Mucosa of descending colon (tissue), 3 donors: Measurements from ENCODE around the gene KIAA0753. TPM values are rescaled to one million over a fixed set of nuclear protein-coding genes. Genes with fewer than 3 reads are reported as not detected.
"Not testable (repeated sequence)": the region's sequence is repeated elsewhere in the genome, so short reads cannot be mapped to it uniquely, and the experiment has no call there.

ENCODE experiments used
- ATAC-seq: fragments of 200-7000 bp; cut with Tn5 transposase; one replicate; pipeline ENCODE4 v1.9.1; 2020; ENCODE audit warnings: mild to moderate bottlenecking, moderate library complexity
- DNase-seq, 3 donors: peaks; one replicate each; pipeline ENCODE4 v3.0.0-alpha.2; 2020
- H3K36me3 ChIP-seq: fragments of 200-600 bp; one replicate; pipeline ENCODE4 v1.8.0; 2021; ENCODE audit warnings: low read depth, mild to moderate bottlenecking
- H3K4me1 ChIP-seq: fragments of 200-600 bp; one replicate; pipeline ENCODE4 v1.8.0; 2021; ENCODE audit warnings: low read depth, mild to moderate bottlenecking
- H3K4me3 ChIP-seq: fragments of 200-600 bp; one replicate; pipeline ENCODE4 v1.8.0; 2021; ENCODE audit warnings: mild to moderate bottlenecking
- H3K9me3 ChIP-seq: fragments of 200-600 bp; one replicate; pipeline ENCODE4 v1.8.0; 2021; ENCODE audit warnings: mild to moderate bottlenecking
- CTCF ChIP-seq: fragments of 200-600 bp; IDR thresholded peaks from one replicate; pipeline ENCODE4 v1.8.0; 2022; ENCODE audit warnings: antibody characterized with exemption, mild to moderate bottlenecking
- intact Hi-C, 2 donors: fragments of 100-400 bp; cut with DNase I in 1 of 2; cut with micrococcal nuclease in 1 of 2; formaldehyde crosslinking; loops; one replicate each; pipeline versions ENCODE4 v1.11.0 to v1.11.1; 2022; cut with DNase I, micrococcal nuclease
- total RNA-seq, 3 donors: library from RNA; stranded (reverse); fragmentation: NEBNext Ultra II Directional in 2 of 3; extraction: Animal tissue kit (Norgen Biotek cat#: 25700) in 2 of 3; gene quantifications; one replicate each; pipeline versions ENCODE4 v1.2.1 to v1.2.4, GENCODE V29; 2021 to 2023
- donor health status: DM: no; HTN: no; CAD: no; lungs with moderate emphysema.
- donor health status: DM: no; HTN: no; CAD: no.
- donor health status: DM: no; HTN: yes; CAD: no.

KIAA0753 gene
- total RNA-seq, 3 donors from 2014 or later, result 15.5 to 22.8 (median 18.6) TPM

GRCh38 chr17:6573982-6574686 is 66.4 kb downstream of the KIAA0753 start:
- Histone ChIP-seq H3K36me3 (no peaks in the 10 kb centered on the region), H3K4me1 (no peaks in the 10 kb centered on the region), H3K9me3 (no peaks in the 10 kb centered on the region), H3K4me3 (no peak overlapping the region)
- no peak for TF ChIP-seq CTCF
- DNase-seq, result no peak
- ATAC-seq, result no peak
- intact Hi-C loops, result no loop called here

GRCh38 chr17:6573495-6573894 is 67.0 kb downstream of the KIAA0753 start:
- DNase-seq, ATAC-seq, H3K4me1 ChIP-seq, H3K9me3 ChIP-seq, intact Hi-C loops, H3K4me3 ChIP-seq, H3K36me3 ChIP-seq: not testable (repeated sequence)

- H3K36me3 ChIP-seq, result no peaks in the 10 kb centered on the region
- intact Hi-C loops, result no loop called here
- no peak for TF ChIP-seq CTCF
- no peaks in the 10 kb centered on the region for H3K9me3 ChIP-seq
- no peak for ATAC-seq
- no peak overlapping the region for H3K4me3 ChIP-seq
- no peak for DNase-seq
- H3K4me1 ChIP-seq, result no peaks in the 10 kb centered on the region
Measured at GRCh38 chr17:6572972-6573370, 67.5 kb downstream of the KIAA0753 start.

- DNase-seq (no peak), ATAC-seq (no peak)
- intact Hi-C loops, result no loop called here
- Histone ChIP-seq H3K36me3 (no peaks in the 10 kb centered on the region), H3K4me1 (no peaks in the 10 kb centered on the region), H3K4me3 (no peak overlapping the region), H3K9me3 (no peaks in the 10 kb centered on the region)
- TF ChIP-seq CTCF, result no peak
Measured at GRCh38 chr17:6571452-6571781, 69.1 kb downstream of the KIAA0753 start.

GRCh38 chr17:6570731-6571451 is 69.6 kb downstream of the KIAA0753 start:
- intact Hi-C loops, result no loop called here
- ATAC-seq (no peak), DNase-seq (no peak)
- H3K9me3 ChIP-seq, result no peaks in the 10 kb centered on the region
- no peak overlapping the region for H3K4me3 ChIP-seq
- no peaks in the 10 kb centered on the region for H3K4me1 ChIP-seq
- no peaks in the 10 kb centered on the region for H3K36me3 ChIP-seq
- no peak for TF ChIP-seq CTCF

GRCh38 chr17:6569370-6570285 is 70.9 kb downstream of the KIAA0753 start:
- ATAC-seq (no peak), DNase-seq (no peak)
- no peaks in the 10 kb centered on the region for H3K9me3 ChIP-seq
- H3K36me3 ChIP-seq, result no peaks in the 10 kb centered on the region
- intact Hi-C loops, result no loop called here
- no peak for TF ChIP-seq CTCF
- no peak overlapping the region for H3K4me3 ChIP-seq
- no peaks in the 10 kb centered on the region for H3K4me1 ChIP-seq
